ENCODE data around the gene GZMM.

GZMM gene

DNA sequence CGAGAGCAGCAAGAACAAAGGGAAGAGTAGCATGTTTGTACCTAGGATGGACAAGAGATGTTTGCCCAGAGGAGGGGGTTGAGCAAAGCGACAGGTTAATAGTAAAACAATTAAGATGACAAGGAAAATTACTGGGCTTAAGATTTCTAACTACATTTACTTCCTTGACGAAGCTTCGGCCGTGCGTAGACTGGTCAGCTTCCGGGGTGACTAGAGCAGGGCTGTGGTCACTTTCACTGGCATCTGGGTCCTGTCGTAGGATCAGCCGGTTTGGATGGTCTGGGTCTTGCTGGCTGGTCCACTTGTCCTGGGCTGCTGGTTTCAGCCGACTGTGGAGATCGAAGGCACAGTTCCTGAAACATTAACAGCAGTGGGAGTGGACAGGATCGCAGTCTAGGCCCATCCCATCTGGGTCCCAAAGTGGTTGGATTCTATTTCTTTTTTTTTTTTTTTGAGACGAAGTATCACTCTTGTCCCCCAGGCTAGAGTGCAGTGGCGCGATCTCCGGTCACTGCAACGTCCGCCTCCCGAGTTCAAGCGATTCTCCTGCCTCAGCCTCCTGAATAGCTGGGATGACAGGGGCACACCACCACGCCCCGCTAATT lies 23.5 kb downstream of the GZMM start:
- no peak for DNase-seq

DNA sequence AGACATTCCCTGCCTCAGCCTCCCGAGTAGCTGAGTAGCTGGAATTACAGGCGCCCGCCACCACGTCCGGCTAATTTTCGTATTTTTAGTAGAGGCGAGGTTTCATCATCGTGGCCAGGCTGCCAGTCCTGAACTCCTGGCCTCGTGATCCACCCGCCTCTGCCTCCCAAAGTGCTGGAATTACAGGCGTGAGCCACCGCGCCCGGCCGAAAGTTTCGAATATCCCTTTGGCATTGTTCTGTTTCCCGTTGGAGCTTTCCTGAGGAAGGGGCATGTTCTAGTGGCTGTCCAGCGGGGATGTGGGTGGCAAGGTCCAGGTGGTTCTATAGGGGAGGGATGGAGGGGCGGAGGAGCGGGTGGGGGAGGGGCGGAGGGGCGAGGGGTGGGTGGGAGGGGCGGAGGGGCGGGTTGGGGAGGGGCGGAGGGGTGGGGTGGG lies 26.4 kb downstream of the GZMM start:
- DNase-seq: no peak

DNA sequence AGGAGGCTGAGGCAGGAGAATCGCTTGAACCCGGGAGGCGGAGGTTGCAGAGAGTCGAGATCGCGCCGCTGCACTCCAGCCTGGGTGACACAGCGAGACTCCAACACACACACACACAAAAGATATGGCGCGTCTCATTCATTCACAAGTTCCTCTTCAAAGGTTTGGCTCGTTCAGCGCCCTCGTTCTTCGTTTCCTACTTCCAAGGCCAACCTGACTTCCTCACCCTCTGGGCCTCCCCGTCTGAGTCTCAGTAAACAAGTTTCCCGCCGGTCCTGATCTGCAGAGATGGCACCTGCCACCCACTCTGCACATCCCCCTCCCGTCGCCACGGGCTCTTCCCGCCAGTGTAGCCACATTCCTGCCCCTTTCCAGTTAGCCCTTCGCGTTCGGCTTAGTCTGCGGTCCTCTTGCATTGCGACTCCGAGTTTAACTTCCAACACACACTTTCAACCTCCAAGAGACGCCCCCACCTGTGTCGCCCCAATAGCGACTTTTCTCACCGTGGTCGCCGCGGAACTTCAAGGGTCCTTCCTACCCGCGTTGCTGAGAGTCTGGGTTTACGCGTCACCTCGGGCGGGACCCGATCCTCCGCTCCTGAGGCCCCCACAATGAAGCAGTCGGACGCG lies 27.2 kb downstream of the GZMM start:
- peak; percentile 59 to 67 for DNase-seq

DNA sequence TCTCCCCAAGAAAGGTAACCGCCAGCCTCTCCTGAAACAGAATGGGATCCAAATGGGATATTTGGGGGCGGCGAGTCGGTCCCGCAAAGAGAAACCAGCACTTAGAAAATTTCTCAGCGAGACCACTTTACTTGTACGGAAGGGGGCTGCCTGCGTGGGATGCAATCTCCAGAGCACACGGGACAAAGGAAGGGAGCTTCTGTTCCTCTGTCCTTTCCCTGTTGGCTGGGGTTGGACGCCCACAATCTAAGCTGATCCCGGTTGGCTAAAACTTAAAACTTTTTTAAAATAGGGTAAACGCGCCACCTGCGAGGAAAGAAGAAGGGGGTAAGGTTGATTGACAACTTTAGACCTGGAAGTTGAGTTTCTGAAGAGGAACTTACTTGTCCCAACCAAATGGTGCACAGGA lies 27.7 kb downstream of the GZMM start:
- peak in 1 of 2 experiments; percentile 42 for DNase-seq

DNA sequence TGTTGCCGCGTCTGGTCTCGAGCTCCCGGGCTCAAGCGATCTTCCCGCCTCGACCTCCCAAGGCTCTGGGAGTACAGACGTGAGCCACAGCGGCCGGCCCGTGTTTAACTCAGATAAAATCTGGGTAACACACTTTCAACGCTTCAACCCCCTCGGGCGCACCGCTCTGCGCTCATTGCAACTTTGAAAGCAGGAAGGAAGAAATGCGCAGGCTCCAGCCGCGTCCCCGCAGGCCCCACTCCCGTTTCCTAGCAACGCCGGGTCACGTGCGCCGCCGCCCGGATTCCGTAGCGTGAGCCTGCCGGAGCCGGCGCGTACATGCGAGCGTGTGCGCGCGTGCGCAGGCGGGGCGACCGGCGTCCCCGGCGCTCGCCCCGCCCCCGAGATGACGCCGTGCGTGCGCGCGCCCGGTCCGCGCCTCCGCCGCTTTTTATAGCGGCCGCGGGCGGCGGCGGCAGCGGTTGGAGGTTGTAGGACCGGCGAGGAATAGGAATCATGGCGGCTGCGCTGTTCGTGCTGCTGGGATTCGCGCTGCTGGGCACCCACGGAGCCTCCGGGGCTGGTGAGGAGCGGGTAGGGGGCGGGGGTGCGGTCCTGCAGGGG lies 28.4 kb downstream of the GZMM start, which contains the start of gene BSG:
TSS of gene BSG (plus strand) at position 457 of the 603 bp plus-strand sequence. CDS start at position 496, 39 bp downstream.
- peak; percentile 98 to 99 for DNase-seq

DNA sequence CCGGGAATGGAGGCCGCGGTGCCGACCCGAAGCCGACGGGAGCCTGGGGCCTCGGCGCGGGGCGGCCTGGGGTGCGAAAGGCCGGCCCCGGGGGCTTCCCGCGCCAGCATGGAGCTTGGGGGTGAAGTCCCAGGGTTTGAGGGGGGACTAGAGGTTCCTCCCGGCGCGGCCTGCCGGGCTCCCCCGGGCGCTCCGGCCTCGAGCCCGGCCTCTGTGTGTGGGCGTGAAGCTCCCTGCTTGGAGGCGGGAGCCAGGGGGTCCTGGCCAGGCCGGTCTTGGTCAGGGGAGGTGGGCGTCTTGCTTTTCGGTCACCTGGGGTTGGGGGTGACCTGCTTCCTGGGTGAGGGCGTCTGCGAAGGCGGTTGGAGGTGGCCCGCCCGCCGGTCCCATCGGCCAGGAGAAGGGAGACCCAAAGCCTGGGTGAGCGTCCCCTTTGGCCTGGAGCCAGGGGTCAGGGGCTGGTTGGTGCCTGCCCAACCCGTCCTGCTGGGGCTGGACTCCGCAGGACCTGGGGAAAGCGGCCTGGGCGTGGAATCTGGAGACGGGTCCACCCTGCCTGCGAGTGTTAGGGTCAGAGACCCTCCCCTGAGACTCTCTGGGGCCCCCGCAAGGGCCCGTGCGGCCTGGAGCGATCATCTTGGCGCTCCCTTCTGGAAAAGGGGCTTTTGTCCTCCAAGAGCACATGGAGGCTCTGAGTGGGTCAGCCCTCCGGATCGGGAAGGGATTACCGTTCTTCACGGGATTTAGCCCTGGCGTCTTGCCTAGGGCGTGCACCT lies 29.1 kb downstream of the GZMM start:
- DNase-seq: peak in 1 of 2 experiments; percentile 41

DNA sequence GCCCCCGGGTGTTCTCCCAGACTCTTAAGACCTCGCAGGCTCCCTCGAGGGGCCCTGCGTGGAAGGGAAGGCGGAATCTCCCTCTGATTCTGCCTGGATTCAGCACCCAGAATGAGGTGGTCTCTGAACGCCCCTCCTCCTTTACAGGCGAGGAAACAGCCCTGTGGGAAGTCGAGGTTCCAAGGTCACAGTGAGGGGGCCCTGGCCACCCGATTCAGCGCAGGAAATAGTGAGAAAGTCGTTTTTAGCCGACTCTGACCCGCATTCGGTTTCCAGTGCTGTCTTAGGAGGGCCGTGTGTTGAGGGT lies 29.6 kb downstream of the GZMM start:
- DNase-seq: no peak

DNA sequence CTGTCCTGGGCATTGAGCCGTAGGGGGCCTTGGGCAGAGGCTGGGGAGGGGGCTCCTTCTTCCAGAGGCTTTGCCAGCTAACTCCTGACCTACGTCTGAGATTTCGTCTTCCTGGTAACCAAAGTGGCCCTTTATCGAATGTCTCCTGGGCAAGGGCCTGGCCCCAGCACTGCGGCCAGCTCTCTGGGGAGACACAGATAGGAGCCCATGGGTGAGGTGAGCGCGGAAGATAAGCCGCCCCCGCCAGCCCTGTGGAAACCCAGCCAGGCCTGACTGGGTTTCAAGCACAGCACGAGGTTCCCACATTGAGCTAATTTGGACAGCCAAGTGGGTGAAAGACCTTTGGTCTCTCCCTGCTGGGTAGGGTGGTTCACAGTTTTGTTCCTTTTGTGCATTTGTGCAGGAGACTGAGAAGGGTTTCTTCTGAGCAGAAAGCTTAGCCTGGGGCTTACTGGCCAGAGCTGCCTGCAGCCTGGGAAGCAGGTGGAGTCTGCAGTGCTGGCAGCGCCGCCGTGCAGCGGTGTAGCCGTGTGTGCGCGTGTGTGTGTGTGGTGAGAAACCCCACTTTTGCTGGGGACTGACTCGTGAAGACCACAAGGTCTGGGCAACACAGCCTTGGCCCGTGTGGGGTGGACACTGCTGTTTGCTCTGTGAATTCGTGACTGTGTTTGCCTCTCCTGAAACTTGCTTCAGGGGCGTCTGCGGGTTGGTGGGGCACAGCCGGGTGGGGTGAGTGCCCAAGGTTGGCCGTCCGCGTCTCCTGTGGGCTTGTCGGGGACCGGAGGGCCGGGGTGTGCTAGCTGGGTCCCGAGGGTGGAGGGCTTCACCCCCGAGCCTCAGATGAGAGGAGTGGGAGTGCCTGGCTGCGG lies 31.0 kb downstream of the GZMM start:
- DNase-seq: no peak

DNA sequence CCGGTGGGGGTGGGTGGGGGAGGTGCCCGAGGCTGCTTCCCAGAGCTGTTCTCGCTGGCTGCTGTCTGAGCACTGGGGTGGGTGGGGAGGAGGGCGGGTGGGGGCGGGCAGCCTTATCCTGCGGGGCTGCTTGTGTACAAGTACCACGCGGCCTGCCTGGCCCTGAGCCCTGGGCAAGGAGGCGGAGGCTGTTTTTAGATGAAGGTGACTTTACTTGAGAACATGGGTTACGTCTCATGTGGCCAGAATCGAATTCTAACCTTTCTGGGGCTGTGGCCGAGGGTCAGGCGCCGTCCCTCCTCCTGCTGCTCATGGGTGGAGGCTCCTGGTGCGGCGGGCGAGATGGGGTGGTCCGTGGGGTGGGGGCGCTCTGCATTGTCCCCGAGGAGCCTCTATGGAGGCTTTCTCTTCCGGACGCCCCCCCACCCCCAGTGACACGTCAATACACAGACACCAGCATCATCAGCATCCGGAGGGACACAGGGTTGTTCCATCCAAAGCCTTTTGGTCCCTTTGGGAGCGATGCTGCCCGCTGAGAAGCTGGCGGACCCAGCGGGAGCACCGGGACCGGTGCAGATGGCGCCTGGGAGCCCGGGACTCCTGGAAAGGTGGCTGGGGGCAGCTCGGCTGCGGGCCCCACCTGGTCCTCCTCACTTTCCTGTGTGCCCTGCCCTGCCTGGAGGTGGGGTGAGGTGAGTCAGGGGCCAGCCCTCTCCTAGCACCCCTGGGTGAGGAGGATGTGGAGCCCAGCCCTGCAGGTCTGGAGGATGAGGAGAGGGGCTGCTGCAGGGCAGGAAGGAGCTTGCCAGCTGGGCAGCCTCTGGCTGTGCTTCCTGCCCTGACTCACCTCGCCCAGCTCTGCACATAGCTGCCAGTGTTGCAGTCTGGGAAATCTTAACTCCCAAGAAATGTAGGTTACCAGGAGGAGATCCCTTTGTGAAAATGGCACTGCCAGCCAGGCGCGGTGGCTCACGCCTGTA lies 32.0 kb downstream of the GZMM start:
- no peak for DNase-seq

DNA sequence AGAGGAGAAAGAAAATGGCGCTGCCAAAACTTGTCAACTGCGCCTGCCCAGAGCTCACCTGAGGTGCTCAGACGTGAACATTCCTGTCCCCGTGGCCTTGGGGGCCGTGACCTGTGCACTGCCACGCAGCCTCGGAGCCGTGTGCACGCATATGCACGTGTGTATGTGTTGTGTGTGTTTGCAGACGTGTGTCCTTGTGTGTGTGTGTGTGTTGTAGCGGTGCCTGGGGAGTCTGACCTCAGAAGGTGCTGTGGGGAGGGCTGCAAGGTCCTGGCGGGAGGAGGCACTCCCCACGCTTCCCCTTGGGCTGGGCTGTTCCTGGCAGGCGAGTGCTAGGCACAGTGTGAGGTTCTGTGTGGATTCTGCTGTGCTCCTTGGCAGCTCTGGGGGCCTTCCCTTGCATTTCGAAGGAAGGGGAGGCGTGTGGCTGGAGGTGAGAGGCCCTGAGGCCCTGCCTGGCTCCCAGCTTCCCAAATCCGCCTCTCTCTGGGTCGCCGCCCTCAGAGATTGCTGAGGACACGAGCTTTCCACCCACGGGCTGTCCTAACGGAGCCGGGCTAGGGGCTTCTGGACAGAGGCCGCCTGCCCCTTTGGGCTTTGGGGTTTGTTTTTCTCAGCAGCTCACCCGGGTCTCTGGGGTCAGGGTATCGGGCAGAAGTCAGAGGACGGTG lies 33.0 kb downstream of the GZMM start:
- no peak for DNase-seq

DNA sequence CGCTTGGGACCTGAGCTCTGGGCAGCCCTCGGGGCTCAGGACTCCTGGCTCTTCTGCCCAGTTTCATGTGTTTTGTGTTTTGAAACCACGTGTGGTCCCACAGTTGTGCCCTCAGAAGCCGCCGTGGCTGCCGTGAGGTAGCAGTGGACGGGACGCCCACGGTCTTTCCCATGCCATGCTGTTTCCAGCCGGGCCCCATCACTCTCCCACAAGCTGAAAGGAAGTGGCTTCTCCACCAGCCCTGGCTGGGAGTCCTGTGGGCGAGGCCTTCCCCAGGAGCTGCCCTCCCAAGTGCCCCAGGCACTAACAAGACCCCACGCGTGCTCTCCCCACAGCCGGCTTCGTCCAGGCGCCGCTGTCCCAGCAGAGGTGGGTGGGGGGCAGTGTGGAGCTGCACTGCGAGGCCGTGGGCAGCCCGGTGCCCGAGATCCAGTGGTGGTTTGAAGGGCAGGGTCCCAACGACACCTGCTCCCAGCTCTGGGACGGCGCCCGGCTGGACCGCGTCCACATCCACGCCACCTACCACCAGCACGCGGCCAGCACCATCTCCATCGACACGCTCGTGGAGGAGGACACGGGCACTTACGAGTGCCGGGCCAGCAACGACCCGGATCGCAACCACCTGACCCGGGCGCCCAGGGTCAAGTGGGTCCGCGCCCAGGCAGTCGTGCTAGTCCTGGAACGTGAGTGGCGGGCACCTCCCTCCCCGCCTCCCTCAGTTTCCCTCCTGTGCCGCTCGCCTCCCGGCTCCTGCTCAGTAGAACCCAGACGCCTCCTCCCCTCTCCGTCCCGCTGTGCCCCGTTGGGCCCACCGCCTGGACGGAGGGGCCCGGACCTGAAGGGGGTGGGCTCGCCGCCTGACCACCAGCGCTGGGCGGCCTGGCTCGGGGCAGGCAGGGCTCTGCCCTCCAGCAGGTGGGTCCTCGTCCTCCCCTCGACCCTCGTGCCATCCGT lies 33.9 kb downstream of the GZMM start:
- no peak for DNase-seq

DNA sequence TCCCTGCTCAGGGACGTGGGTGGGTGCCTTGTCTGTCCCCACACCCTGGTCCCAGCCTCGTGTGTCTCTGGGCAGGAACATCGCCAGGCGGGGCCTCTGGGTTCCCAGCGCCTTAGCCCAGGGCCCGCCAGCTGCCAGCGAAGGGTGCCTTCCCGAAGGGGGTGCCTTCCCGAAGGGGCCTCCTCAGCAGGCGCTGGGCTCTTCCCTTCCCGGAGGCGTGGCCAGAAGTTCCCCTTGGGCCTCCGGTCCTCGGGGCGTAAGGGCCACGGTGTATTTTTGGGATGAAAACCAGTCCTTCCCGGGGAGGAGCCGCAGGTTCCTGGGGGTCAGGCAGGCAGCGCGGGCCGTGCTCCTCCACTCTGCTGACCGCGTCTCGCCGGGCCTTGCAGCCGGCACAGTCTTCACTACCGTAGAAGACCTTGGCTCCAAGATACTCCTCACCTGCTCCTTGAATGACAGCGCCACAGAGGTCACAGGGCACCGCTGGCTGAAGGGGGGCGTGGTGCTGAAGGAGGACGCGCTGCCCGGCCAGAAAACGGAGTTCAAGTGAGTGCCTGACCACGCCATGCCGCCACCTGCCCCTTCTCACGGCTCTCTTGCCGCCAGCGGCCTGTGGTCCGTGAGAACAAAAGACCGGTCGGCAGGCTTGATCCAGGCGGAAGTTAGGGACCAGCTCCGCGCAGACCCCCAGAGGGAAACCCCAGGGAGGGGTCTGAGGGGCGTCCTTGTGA lies 35.4 kb downstream of the GZMM start:
- DNase-seq: no peak

DNA sequence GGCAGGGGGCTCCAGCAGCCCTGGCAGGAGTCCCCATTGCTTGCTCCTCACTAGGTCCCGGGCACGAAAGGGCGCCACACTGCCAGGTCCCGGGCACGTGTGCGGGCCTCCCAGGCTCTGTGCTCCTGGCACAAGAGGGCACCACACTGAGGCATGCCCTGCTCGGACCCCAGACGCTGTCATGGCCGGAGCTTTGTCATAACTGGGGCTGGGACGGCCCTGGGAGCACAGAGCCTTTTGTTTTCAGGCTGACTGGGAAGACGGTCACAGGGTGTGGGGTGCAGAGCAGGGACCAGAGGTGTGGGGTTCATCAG lies 35.9 kb downstream of the GZMM start:
- DNase-seq: no peak

DNA sequence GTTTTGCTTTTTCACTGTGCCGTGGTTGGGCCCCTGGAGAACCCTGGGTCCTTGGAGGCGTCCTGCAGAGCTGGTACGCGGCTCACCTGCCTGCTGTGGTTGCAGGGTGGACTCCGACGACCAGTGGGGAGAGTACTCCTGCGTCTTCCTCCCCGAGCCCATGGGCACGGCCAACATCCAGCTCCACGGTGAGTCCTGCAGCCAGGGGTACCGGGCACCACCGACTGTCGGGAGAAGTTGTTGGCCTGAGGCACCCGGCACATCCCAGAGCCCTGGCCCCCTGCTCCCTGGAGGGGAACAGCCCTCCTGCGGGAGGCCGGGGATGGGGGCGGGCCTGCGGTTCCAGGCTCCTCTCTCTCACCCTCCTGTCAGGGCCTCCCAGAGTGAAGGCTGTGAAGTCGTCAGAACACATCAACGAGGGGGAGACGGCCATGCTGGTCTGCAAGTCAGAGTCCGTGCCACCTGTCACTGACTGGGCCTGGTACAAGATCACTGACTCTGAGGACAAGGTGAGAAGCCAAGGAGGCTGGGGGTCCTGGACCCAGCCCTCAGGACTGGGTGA lies 36.5 kb downstream of the GZMM start:
- no peak for DNase-seq

DNA sequence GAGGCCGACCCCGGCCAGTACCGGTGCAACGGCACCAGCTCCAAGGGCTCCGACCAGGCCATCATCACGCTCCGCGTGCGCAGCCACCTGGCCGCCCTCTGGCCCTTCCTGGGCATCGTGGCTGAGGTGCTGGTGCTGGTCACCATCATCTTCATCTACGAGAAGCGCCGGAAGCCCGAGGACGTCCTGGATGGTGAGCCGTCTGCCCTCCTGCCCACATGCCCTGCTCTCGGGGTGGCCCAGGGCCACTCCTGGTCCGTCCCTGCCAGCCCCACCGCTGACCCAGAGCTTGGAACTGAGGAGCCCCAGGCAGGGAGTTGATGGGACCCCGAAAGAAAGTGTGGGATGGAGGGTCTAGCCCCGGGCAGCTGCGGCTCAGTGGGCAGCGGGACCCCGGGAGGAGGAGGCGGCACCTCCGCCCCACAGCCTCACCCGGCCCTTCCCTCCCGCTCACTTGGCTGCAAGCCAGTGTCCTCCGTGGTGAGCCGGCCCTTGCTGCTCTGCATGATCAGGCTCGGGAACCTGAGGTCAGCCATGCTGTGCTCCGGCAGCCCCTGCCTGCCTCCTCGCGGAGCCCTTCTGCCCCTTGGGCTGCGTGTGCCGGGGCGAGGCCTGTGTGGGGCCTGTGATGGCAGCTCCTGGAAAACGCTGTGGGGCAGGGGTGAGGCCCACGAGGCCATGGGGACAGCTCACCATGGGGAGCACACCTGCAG lies 37.7 kb downstream of the GZMM start:
- DNase-seq: no peak

DNA sequence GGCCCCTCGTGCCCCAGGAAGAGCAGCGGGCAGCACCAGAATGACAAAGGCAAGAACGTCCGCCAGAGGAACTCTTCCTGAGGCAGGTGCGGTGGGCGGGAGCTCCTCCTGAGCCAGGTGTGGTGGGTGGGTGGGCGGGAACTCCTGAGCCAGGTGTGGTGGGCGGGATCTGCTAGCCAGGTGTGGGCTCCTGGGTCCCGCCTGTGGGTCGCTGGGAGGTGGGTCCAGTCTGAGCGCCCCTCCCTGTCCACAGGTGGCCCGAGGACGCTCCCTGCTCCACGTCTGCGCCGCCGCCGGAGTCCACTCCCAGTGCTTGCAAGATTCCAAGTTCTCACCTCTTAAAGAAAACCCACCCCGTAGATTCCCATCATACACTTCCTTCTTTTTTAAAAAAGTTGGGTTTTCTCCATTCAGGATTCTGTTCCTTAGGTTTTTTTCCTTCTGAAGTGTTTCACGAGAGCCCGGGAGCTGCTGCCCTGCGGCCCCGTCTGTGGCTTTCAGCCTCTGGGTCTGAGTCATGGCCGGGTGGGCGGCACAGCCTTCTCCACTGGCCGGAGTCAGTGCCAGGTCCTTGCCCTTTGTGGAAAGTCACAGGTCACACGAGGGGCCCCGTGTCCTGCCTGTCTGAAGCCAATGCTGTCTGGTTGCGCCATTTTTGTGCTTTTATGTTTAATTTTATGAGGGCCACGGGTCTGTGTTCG lies 38.8 kb downstream of the GZMM start:
- no peak for DNase-seq

DNA sequence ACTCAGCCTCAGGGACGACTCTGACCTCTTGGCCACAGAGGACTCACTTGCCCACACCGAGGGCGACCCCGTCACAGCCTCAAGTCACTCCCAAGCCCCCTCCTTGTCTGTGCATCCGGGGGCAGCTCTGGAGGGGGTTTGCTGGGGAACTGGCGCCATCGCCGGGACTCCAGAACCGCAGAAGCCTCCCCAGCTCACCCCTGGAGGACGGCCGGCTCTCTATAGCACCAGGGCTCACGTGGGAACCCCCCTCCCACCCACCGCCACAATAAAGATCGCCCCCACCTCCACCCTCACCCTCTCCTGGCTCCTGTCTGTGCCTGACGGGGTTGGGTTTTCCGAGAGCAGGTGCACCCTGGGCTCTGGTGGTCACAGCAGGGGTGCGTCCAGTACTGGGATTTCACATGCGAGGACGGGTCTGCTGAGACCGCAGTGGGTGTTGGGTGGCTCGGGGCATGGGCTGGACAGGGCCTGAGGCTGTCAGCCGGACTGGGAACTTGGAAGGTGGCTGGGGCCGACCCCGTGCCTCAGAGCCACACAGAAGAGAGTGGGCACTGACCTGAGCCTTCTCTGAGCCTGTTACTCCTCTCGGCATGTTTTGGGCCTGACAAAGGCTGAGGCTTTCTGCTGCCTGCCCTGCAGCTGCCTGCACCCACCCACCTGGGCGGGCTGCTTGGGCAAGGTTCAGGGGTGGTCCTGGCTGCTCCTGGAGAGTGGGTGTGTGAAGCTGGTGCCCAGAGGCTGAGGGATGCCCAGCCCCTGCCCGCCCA lies 39.5 kb downstream of the GZMM start:
- DNase-seq: no peak
